Measurements from ENCODE around the gene DIAPH2.

GRCh38 chrX:97498093-97498492, 813.5 kb downstream of the DIAPH2 start:
- TF ChIP-seq CTCF (IDR thresholded peaks at IDR 0.05) (no peak), POLR2A (IDR thresholded peaks at IDR 0.05) (no peak)

Measured in tibial nerve (tissue), 3 donors.